HepG2 (cell line): ENCODE results near the gene ABHD13.

Experiments used
- DR1 ChIP-seq: sonication (generic); formaldehyde crosslinking; IDR thresholded peaks from 2 replicates; pipeline ENCODE4 v1.8.0; 2021; ENCODE audit warnings: mild to moderate bottlenecking, missing genetic modification reagents, inconsistent platforms
- ETV6 ChIP-seq: sonication (generic); formaldehyde crosslinking; conservative IDR thresholded peaks from 2 replicates; pipeline ENCODE4 v1.4.0; 2020; ENCODE audit warnings: missing genetic modification reagents
- TBL1XR1 ChIP-seq: fragments of 150-350 bp; IDR thresholded peaks from 2 replicates; pipeline ENCODE4 v1.6.1; 2014; ENCODE audit warnings: borderline replicate concordance, low read length; ENCODE audit not compliant: partially characterized antibody
- ZNF737 ChIP-seq: sonication (generic); formaldehyde crosslinking; IDR thresholded peaks from 2 replicates; pipeline ENCODE4 v1.5.0; 2020; ENCODE audit warnings: missing genetic modification reagents, mild to moderate bottlenecking, borderline replicate concordance
- TF ChIP-seq, protein P1 (sequence below): sonication (generic); formaldehyde crosslinking; IDR thresholded peaks from 2 replicates; pipeline ENCODE4 v1.9.0; 2021; ENCODE audit warnings: missing genetic modification reagents, borderline replicate concordance
- TF ChIP-seq, protein P2 (sequence below): sonication (generic); formaldehyde crosslinking; IDR thresholded peaks from 2 replicates; pipeline ENCODE4 v1.8.0; 2022; ENCODE audit warnings: mild to moderate bottlenecking, missing genetic modification reagents, moderate library complexity
- TF ChIP-seq, protein P3 (sequence below): sonication (generic); formaldehyde crosslinking; IDR thresholded peaks from 2 replicates; pipeline ENCODE4; 2020; ENCODE audit warnings: missing genetic modification reagents, mild to moderate bottlenecking, borderline replicate concordance
- TF ChIP-seq, protein P4 (sequence below): sonication (generic); formaldehyde crosslinking; IDR thresholded peaks from 2 replicates; pipeline ENCODE4 v1.5.0; 2020; ENCODE audit warnings: mild to moderate bottlenecking, missing genetic modification reagents, moderate library complexity
- TF ChIP-seq, protein P5 (sequence below): sonication (generic); formaldehyde crosslinking; conservative IDR thresholded peaks from 2 replicates; pipeline ENCODE4 v1.8.0; 2022; ENCODE audit warnings: low read depth, missing genetic modification reagents

DNA sequence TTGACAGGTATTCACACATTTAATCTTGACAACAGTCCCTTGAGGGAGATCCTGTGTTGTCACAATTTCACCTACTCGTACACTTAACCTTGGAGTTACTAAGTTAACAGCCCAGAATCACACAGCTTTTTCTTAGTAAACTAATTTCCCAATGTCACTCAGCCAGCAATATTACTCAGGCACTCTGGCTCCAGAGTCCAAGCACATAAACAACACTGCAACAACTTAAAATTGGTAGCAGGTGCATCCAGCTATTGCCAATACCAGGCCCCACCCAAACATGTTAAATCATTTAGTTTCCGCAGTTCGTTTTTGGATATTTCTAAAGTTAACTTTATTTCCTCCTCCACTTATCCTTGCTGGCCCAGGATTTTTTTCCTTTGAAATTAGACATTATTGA lies 35.5 kb upstream of the ABHD13 start:
- no peak for TF ChIP-seq ZNF737 (CRISPR knock-in tag)
- TF ChIP-seq, protein P1, sequence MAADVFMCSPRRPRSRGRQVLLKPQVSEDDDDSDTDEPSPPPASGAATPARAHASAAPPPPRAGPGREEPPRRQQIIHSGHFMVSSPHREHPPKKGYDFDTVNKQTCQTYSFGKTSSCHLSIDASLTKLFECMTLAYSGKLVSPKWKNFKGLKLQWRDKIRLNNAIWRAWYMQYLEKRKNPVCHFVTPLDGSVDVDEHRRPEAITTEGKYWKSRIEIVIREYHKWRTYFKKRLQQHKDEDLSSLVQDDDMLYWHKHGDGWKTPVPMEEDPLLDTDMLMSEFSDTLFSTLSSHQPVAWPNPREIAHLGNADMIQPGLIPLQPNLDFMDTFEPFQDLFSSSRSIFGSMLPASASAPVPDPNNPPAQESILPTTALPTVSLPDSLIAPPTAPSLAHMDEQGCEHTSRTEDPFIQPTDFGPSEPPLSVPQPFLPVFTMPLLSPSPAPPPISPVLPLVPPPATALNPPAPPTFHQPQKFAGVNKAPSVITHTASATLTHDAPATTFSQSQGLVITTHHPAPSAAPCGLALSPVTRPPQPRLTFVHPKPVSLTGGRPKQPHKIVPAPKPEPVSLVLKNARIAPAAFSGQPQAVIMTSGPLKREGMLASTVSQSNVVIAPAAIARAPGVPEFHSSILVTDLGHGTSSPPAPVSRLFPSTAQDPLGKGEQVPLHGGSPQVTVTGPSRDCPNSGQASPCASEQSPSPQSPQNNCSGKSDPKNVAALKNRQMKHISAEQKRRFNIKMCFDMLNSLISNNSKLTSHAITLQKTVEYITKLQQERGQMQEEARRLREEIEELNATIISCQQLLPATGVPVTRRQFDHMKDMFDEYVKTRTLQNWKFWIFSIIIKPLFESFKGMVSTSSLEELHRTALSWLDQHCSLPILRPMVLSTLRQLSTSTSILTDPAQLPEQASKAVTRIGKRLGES, result no peak
- TF ChIP-seq, protein P2, sequence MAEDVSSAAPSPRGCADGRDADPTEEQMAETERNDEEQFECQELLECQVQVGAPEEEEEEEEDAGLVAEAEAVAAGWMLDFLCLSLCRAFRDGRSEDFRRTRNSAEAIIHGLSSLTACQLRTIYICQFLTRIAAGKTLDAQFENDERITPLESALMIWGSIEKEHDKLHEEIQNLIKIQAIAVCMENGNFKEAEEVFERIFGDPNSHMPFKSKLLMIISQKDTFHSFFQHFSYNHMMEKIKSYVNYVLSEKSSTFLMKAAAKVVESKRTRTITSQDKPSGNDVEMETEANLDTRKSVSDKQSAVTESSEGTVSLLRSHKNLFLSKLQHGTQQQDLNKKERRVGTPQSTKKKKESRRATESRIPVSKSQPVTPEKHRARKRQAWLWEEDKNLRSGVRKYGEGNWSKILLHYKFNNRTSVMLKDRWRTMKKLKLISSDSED, result no peak
- TF ChIP-seq, protein P3, sequence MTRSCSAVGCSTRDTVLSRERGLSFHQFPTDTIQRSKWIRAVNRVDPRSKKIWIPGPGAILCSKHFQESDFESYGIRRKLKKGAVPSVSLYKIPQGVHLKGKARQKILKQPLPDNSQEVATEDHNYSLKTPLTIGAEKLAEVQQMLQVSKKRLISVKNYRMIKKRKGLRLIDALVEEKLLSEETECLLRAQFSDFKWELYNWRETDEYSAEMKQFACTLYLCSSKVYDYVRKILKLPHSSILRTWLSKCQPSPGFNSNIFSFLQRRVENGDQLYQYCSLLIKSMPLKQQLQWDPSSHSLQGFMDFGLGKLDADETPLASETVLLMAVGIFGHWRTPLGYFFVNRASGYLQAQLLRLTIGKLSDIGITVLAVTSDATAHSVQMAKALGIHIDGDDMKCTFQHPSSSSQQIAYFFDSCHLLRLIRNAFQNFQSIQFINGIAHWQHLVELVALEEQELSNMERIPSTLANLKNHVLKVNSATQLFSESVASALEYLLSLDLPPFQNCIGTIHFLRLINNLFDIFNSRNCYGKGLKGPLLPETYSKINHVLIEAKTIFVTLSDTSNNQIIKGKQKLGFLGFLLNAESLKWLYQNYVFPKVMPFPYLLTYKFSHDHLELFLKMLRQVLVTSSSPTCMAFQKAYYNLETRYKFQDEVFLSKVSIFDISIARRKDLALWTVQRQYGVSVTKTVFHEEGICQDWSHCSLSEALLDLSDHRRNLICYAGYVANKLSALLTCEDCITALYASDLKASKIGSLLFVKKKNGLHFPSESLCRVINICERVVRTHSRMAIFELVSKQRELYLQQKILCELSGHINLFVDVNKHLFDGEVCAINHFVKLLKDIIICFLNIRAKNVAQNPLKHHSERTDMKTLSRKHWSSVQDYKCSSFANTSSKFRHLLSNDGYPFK (CRISPR knock-in tag), result no peak
- no peak for TF ChIP-seq ETV6 (CRISPR knock-in tag)
- TF ChIP-seq, protein P4, sequence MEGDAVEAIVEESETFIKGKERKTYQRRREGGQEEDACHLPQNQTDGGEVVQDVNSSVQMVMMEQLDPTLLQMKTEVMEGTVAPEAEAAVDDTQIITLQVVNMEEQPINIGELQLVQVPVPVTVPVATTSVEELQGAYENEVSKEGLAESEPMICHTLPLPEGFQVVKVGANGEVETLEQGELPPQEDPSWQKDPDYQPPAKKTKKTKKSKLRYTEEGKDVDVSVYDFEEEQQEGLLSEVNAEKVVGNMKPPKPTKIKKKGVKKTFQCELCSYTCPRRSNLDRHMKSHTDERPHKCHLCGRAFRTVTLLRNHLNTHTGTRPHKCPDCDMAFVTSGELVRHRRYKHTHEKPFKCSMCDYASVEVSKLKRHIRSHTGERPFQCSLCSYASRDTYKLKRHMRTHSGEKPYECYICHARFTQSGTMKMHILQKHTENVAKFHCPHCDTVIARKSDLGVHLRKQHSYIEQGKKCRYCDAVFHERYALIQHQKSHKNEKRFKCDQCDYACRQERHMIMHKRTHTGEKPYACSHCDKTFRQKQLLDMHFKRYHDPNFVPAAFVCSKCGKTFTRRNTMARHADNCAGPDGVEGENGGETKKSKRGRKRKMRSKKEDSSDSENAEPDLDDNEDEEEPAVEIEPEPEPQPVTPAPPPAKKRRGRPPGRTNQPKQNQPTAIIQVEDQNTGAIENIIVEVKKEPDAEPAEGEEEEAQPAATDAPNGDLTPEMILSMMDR, result no peak
- no peak for TF ChIP-seq DR1 (CRISPR knock-in tag)
- TF ChIP-seq TBL1XR1, result no peak
- TF ChIP-seq, protein P5, sequence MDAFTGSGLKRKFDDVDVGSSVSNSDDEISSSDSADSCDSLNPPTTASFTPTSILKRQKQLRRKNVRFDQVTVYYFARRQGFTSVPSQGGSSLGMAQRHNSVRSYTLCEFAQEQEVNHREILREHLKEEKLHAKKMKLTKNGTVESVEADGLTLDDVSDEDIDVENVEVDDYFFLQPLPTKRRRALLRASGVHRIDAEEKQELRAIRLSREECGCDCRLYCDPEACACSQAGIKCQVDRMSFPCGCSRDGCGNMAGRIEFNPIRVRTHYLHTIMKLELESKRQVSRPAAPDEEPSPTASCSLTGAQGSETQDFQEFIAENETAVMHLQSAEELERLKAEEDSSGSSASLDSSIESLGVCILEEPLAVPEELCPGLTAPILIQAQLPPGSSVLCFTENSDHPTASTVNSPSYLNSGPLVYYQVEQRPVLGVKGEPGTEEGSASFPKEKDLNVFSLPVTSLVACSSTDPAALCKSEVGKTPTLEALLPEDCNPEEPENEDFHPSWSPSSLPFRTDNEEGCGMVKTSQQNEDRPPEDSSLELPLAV (CRISPR knock-in tag), result no peak
